Left ventricle myocardium inferior (tissue), 1 donor: ENCODE data around the gene HDGFL1. TPM values are rescaled to one million over a fixed set of nuclear protein-coding genes. Genes with fewer than 3 reads are reported as not detected.

ENCODE experiments used
- DNase-seq: peaks from one replicate; pipeline ENCODE4 v3.0.0-alpha.2; 2020
- H3K27ac ChIP-seq: fragments of 200-600 bp; replicated peaks from 2 replicates; pipeline ENCODE4 v1.8.0; 2021
- H3K27me3 ChIP-seq: fragments of 200-600 bp; 2 replicates; pipeline ENCODE4 v1.8.0; 2021; ENCODE audit warnings: low read depth
- H3K36me3 ChIP-seq: fragments of 200-600 bp; 2 replicates; pipeline ENCODE4 v1.8.0; 2021
- H3K4me1 ChIP-seq: fragments of 200-600 bp; 2 replicates; pipeline ENCODE4 v1.8.0; 2021
- H3K4me3 ChIP-seq: fragments of 200-600 bp; 2 replicates; pipeline ENCODE4 v1.8.0; 2021; ENCODE audit warnings: mild to moderate bottlenecking, moderate library complexity
- H3K9me3 ChIP-seq: fragments of 200-600 bp; replicated peaks from 2 replicates; pipeline ENCODE4 v1.8.0; 2021
- intact Hi-C: fragments of 100-400 bp; cut with micrococcal nuclease; formaldehyde crosslinking; loops from one replicate; pipeline ENCODE4 v1.11.0; 2022
- total RNA-seq: library from RNA; stranded (reverse); fragmentation: NEBNext Ultra II Directional; extraction: Animal tissue kit (Norgen Biotek cat#: 25700); gene quantifications from one replicate; pipeline ENCODE4 v1.2.1, GENCODE V29; 2021
- TF ChIP-seq, protein P1 (sequence below): fragments of 200-600 bp; IDR thresholded peaks from 2 replicates; pipeline ENCODE4 v1.8.0; 2021; ENCODE audit warnings: antibody characterized with exemption, mild to moderate bottlenecking, borderline replicate concordance
- donor health status: DM: no; HTN: yes; CAD: no; lungs with severe emphysema.

Gene HDGFL1
- total RNA-seq, 1 donor from 2014 or later: not detected

DNA sequence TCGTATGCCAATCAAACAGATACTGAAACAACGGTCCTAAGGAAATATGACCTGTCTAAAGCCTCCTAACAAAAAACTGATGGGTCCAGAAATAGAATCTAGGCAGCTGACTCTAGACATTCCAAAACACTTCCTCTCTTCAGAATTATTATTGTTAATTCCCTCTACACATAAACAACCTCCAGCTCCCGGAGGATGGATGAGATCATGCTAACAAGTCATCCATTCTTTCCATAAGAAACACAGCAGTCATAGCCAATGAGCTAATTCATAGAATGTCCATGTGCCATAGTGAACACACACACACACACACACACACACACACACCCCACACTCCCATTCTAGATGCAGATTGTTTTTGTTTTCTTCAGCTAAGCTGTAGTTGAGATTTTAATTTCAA is 44.3 kb downstream of the HDGFL1 start:
- peak overlapping the region; percentile 15 for H3K4me3 ChIP-seq
- no peak for DNase-seq
- intact Hi-C loops: no loop called here

DNA sequence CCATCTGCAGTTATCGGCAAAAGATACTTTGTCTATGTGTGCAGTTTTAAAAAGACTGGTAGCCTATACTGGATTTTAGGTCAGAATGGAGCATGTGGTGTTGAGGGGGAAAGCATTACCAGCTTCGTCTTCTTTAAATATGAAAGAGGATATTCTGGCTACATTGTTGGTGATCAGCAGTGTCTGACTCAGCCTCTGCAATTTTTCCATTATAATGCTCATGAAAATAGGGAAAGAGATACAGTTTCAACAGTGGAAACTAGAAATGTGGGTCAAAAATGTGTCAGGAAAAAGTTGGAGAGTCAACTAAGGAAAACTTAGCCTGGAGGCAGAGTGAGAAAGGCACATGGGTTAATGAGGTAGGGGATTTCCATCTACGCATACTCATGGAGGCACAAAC is 45.2 kb downstream of the HDGFL1 start:
- Histone ChIP-seq H3K27me3 (no peaks in the 10 kb centered on the region), H3K4me1 (peaks cover 38% of the 10 kb centered on the region), H3K36me3 (no peaks in the 10 kb centered on the region), H3K9me3 (peaks cover 43% of the 10 kb centered on the region), H3K27ac (peak overlapping the region; percentile 70), H3K4me3 (no peak overlapping the region)
- TF ChIP-seq, protein P1, sequence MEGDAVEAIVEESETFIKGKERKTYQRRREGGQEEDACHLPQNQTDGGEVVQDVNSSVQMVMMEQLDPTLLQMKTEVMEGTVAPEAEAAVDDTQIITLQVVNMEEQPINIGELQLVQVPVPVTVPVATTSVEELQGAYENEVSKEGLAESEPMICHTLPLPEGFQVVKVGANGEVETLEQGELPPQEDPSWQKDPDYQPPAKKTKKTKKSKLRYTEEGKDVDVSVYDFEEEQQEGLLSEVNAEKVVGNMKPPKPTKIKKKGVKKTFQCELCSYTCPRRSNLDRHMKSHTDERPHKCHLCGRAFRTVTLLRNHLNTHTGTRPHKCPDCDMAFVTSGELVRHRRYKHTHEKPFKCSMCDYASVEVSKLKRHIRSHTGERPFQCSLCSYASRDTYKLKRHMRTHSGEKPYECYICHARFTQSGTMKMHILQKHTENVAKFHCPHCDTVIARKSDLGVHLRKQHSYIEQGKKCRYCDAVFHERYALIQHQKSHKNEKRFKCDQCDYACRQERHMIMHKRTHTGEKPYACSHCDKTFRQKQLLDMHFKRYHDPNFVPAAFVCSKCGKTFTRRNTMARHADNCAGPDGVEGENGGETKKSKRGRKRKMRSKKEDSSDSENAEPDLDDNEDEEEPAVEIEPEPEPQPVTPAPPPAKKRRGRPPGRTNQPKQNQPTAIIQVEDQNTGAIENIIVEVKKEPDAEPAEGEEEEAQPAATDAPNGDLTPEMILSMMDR: no peak
- no peak for DNase-seq
- intact Hi-C loops: no loop called here

More for the DNA sequence above, 44.3 kb downstream of the HDGFL1 start:
- peak overlapping the region; percentile 70 for H3K27ac ChIP-seq
- TF ChIP-seq, protein P1: no peak
- H3K9me3 ChIP-seq: peaks cover 36% of the 10 kb centered on the region
- peaks cover 38% of the 10 kb centered on the region for H3K4me1 ChIP-seq
- no peaks in the 10 kb centered on the region for H3K27me3 ChIP-seq
- no peaks in the 10 kb centered on the region for H3K36me3 ChIP-seq

DNA sequence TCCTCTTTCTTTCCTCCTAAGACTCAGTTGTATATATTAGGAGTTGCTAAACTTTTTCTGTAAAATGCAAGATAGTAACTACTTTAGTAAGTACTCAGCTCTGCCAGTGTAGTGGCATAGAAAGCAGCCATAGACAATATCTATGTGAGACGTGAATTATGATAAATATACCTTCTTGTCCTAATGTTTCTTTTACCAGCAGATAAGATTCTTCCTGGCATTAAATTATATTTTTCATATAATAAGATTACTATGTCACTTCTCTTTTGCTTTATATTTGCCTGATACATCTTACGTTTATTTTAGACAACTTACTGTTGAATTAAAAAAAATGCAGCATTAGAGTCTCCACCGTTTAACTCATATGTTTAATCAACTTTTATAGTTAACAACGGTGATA is 51.7 kb downstream of the HDGFL1 start:
- no peak for DNase-seq
- Histone ChIP-seq H3K36me3 (no peaks in the 10 kb centered on the region), H3K27ac (no peak overlapping the region), H3K4me1 (peaks cover 16% of the 10 kb centered on the region), H3K9me3 (peaks cover 37% of the 10 kb centered on the region), H3K27me3 (no peaks in the 10 kb centered on the region), H3K4me3 (no peak overlapping the region)
- intact Hi-C loops: no loop called here
- TF ChIP-seq, protein P1: no peak
